ENCODE results near the gene ZNF565.
"Not testable (repeated sequence)": the region's sequence is repeated elsewhere in the genome, so short reads cannot be mapped to it uniquely, and the experiment has no call there.

Gene ZNF565
- long read RNA-seq, donor 1, partial matches to known transcripts: 10 of 23 reads
- long read RNA-seq, donor 1, other reads (novel, unspliced or antisense): 11 of 23 reads
- long read RNA-seq, donor 2, transcript ZNF565-201 (5 exons, 2,023 nt): major isoform, 5 of 5 reads
- long read RNA-seq, donor 2, partial matches to known transcripts: 0 of 5 reads
- long read RNA-seq, donor 2, other reads (novel, unspliced or antisense): 0 of 5 reads
- long read RNA-seq, donor 3: 0 reads
- long read RNA-seq, donor 4, partial matches to known transcripts: 75 of 97 reads
- long read RNA-seq, donor 4, other reads (novel, unspliced or antisense): 19 of 97 reads
- long read RNA-seq, donor 5: 0 reads
- long read RNA-seq, donor 6: 0 reads
- long read RNA-seq, donor 7: 0 reads
- long read RNA-seq, donor 8, partial matches to known transcripts: 0 of 1 reads
- long read RNA-seq, donor 8, other reads (novel, unspliced or antisense): 0 of 1 reads

DNA sequence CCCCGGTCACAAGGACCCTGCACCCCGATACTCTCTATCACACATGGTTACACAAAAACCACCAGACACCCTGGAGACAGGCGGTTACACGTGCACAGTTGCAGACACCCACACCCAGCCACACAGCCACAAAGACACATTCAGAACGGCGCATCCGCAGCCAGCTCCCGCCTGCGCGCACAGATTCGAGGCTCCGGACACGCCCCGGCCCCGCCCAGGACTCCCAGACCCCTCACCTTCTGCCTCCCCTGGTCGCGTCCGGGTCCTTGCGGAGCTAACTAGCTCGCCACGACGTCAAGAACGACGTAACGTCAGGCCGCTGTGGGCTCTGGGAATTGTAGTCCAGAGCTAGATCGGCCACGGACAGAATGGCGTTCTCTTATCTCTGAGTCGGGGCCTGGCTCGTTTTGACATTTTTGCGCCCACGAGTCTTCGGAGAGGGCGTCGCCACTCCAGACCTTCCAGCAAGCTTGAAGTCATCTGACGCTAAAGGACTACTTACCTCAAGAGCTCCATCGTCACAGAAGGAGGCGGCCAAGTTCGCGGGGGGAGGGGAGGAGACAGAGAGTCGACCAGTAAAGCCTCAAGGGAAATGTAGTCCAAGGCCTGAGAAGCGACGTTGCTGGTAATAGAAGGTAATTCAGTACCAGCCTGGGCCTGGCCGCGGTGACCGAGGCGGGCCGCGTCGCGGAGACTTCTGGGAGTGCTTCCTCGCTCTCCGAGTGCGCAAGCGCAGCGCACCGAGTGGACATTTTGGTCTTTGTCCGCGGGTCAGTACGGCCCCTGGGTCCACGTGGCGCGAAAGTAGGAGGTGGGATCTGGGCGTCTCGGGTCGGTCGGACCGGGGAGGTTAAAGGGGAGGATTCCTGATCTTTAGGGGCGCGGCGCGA, at the start of gene ZNF565, which contains the start of gene ZNF146:
Gene ZNF565 (minus strand): TSS at position 280 of the 890 bp plus-strand sequence. CDS start 12,680 bp downstream, outside the sequence.
Gene ZNF146 (plus strand): TSS at position 721 of the 890 bp plus-strand sequence. CDS start 21,335 bp downstream, outside the sequence.
- peak; percentile 99 for DNase-seq

GRCh38 chr19:36259211-36259610, 44.7 kb upstream of the ZNF565 start:
- DNase-seq: no peak

DNA sequence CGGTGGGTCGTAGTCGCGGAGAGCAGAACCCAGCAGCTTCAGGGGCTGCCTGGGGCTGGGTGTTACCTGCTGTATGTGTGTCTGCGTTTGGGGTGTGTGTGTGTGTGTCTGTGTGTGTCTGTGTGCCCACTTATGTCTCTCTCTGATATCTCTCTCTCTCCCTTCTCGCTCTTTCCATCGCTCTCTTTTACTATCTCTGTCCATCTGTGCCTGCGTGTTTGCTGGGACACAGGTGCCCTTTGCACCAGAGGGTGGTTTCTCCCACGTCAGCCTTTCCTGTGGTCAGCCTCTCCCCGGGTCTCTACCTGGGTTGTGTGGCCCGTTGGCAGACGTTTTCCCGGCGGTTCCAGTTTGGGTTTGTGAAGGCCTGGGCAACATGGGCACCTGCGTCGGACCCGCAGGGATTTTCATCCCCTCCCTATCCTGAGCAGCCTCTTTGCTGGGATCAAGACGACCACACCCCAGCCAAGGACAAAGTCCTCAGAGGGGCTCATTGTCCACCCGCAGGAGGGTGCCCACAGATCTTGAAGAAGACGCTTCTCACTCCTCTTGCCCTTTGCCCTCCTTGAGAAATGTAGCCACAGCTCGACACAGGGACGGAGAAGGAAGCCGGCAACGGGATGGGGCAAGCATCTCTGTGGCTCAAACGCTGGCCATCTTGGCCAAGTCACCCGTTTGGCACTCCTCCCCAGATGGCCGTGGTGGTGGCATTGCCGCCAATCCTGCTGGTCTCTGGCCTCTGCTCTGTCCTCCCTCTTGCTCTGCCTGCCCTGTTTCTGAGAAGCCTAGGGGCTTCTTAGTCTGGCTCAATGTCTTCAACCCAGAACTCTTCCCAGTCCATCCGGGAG, 43.8 kb upstream of the ZNF565 start:
- DNase-seq: peak; percentile 9

DNA sequence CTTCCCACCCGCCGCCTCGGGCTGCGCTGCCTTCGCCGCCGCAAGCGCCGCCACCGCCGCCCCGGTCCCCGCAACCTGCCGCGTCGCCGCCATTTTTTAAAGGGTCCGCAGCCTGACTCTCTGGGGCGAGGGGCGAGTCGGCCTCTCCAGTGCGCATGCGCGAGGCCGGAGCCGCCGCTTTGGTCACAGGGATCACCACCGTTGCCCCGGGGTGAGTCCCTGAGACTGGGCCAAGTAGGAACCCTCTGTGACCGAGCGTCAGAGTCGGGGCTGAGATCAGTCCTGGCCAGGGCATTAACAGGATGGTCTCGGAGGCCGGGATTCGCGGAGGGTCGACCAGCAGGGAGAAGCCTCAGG, 43.0 kb upstream of the ZNF565 start:
- DNase-seq: peak; percentile 76

- DNase-seq: no peak
These were observed 42.5 kb upstream of the ZNF565 start for GRCh38 chr19:36256853-36257519.

- DNase-seq: no peak
These were observed 41.6 kb upstream of the ZNF565 start for GRCh38 chr19:36256064-36256463.

DNA sequence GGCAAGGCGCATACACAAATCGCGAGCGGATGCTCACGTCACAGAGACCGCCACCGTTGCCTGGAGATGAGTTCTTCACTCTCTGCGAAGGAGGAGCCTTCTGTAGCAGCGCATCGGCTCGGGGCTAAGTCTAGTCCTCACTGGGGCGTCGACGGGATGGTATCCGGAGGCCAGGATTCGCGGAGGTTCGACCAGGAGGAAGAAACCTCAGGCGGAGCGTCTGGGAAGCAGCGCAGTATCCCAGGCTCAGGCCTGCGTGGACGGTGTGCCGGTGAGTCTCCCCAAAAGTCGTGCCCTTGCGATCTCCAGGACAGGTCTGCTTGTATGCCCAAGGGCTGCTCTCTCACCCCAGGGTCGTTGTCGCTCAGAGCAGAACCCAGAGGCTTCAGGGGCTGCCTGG, 40.9 kb upstream of the ZNF565 start:
- no peak for DNase-seq

- no peak for DNase-seq
These were observed 40.4 kb upstream of the ZNF565 start for GRCh38 chr19:36254848-36255247.

DNA sequence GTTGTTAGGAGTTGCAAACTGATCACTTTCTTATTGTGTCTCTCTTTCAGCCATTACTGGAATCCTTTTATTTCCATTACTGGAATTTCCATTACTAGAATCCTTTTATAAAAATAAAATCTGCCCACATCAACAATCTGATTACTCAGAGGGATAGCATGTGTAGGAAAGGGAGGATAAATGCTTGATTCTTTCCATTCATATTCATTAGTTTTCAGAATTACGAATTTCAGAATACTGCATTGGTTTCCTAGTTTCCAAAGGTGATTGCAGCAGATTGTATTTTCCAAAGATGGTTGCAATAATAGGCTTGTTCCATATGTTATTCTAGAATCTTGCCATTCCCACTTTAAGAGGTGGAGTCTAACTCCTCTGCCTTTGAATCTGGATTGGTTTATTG, 37.6 kb upstream of the ZNF565 start:
- no peak for DNase-seq

GRCh38 chr19:36246006-36246481, 31.6 kb upstream of the ZNF565 start:
- no peak for DNase-seq

- peak; percentile 78 for DNase-seq
These were observed 30.9 kb upstream of the ZNF565 start for GRCh38 chr19:36245210-36246005.

GRCh38 chr19:36244066-36244465, 29.6 kb upstream of the ZNF565 start:
- DNase-seq: no peak

DNA sequence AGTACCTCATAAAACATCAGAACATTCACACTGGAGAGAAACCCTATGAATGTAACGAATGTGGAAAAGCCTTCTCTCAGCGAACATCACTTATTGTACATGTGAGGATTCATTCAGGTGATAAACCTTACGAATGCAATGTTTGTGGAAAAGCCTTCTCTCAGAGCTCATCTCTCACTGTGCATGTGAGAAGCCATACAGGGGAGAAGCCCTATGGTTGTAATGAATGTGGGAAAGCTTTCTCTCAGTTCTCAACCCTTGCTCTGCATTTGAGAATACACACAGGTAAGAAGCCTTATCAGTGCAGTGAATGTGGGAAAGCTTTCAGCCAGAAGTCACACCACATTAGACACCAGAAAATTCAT, 22.5 kb upstream of the ZNF565 start:
- DNase-seq: no peak

DNA sequence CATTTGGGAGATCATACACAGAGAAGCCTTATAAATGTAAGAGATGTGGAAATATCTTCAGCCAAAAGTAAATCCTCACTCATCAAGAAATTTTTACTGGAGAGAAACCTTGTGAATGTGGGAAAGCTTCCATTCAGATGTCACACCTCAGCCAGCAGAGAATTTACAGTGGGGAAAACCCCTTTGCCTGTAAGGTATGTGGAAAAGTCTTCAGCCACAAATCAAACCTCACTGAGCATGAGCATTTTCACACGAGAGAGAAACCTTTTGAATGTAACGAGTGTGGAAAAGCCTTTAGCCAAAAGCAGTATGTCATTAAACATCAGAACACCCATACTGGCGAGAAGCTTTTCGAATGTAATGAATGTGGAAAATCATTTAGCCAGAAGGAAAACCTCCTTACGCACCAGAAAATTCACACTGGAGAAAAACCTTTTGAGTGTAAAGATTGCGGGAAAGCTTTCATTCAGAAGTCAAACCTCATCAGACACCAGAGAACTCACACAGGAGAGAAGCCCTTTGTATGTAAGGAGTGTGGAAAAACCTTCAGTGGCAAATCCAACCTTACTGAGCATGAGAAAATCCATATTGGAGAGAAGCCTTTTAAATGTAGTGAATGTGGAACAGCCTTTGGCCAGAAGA, 22.0 kb upstream of the ZNF565 start:
- DNase-seq: no peak

- not testable (repeated sequence) for DNase-seq
These were observed 19.2 kb upstream of the ZNF565 start for GRCh38 chr19:36233626-36234025.

DNA sequence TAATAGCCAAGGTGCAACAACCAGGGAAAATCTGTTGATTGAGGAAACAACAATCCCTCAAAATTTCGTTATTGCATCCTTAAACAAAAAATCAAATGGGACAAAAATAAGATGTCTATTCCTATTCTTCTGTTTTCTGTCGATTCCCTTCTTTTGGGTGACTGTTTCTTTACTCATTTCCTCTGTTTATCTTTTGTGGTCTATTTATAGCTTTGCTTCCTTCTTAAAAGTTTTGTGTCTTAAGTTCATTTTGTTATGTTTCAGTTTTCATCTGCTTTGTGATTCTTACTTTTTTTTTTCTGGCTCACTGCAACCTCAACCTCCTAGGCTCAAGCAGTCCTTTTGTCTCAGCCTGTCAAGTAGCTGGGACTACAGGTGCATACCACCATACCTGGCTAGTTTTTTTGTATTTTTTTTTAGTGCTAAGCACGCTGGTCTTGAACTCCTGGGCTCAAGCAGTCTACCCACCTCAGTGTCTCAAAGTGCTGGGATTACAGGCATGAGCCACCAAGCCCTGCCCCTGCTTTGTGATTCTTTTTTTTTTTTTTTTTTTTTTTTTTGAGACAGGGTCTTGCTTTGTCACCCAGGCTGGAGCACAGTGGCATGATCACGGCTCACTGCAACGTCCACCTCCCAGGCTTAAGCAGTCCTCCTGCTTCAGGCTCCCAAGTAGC, 10.9 kb upstream of the ZNF565 start:
- no peak for DNase-seq

DNA sequence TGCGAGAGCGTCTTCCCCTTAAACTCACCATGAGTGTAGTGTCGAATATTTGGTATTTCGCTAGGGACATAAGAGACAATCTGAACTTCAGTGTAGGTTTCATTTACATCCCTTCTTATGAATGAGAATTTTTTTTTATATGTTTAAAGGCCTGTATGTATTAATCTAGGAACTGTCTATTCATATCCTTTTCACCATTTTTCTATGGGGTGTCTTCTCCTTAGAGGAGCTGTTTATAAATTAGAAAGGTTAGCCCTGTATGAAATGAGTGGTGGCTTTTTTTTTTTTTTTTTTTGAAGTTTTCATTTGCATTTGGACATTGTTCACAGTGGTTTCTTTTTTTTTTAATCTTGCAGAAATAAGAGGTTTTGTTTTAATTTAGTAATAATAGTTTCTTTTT, 8.0 kb upstream of the ZNF565 start:
- no peak for DNase-seq

DNA sequence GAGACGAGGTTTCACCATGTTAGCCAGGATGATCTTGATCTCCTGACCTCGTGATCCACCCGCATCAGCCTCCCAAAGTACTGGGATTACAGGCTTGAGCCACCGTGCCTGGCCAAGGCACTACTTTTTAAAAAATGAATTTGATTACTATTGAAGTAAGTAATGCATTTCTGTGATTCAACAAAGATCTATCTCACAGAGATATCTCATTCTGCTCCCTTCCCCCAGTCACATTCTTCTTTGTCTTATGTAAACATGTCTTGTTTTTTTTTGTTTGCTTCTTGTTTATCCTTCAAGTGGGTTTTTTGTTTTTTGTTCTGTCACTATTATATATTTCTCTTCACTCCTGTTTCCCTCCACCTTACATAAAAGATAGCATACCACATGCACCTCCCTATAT, 7.0 kb upstream of the ZNF565 start:
- DNase-seq: no peak
